CD4-positive, alpha-beta T cell treated with Interleukin-10 for 1 hour (primary cell): ENCODE measurements around the gene RTL3.

ENCODE experiments used
- DNase-seq: peaks from one replicate; pipeline ENCODE4 v3.0.0-alpha.2; 2020

RTL3 gene

DNA sequence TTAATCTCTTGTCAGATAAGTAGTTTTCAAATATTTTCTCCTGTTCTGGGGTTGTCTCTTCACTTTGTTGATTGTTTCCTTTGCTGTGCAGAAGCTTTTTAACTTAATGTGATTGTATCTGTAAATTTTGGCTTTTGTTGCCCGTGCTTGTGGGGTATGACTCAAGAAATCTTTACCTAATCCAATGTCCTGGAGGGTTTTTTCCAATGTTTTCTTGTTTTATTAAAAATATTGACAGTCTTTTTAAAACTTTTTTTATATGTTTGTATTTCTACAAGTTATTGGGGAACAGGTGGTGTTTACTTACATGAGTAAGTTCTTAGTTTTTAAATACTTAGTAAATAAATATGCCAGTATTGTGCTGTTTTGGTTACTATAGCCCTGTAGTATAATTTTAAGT is 44.9 kb downstream of the RTL3 start:
- no peak for DNase-seq
